ENCODE data around the gene P2RX1. TPM values are rescaled to one million over a fixed set of nuclear protein-coding genes. Genes with fewer than 3 reads are reported as not detected.

P2RX1 gene
- total RNA-seq, 1 experiment from 2014 or later: not detected

- Histone ChIP-seq H2BK12ac (ENCODE audit: insufficient read length, low read depth, low read length) (no peak overlapping the region), H2AK5ac (ENCODE audit: insufficient read length, low read length) (no peak overlapping the region), H2BK5ac (ENCODE audit: insufficient read length, low read length) (no peak overlapping the region), H3T11ph (ENCODE audit: low read length) (no peak overlapping the region), H3K27me3 (ENCODE audit: insufficient read depth, low read length) (no peaks in the 10 kb centered on the region; the same call in 1 of the 2 replicates), H3K18ac (ENCODE audit: insufficient read length, low read depth, low read length) (no peak overlapping the region), H3K4me1 (ENCODE audit: insufficient read depth, low read length) (peaks cover 2% of the 10 kb centered on the region; the same call in 1 of the 2 replicates), H2AFZ (ENCODE audit: low read length) (no peak overlapping the region), H3K4ac (ENCODE audit: low read depth, low read length) (no peak overlapping the region), H3K9me3 (ENCODE audit: control insufficient read depth, low read depth, low read length) (no peaks in the 10 kb centered on the region), H3K9ac (ENCODE audit: extremely low read depth, insufficient read length, low read length) (no peak overlapping the region), H2BK15ac (ENCODE audit: low read depth, low read length) (no peak overlapping the region), H3K79me2 (ENCODE audit: insufficient read depth, low read length) (no peaks in the 10 kb centered on the region), H4K91ac (ENCODE audit: insufficient read length, low read depth, low read length) (no peak overlapping the region), H3K27ac (ENCODE audit: insufficient read length, low read depth, low read length) (no peak overlapping the region), H3K4me2 (ENCODE audit: insufficient read depth, insufficient read length, low read length) (peak overlapping the region; percentile 3), H2BK120ac (ENCODE audit: low read depth, low read length, poor library complexity, severe bottlenecking) (no peak overlapping the region), H3K56ac (ENCODE audit: insufficient read length, low read depth, low read length) (no peak overlapping the region), H4K5ac (ENCODE audit: insufficient read length, low read depth, low read length) (no peak overlapping the region), H4K20me1 (ENCODE audit: control insufficient read depth, insufficient read depth, insufficient read length) (no peaks in the 10 kb centered on the region), H3K23me2 (ENCODE audit: insufficient read length, low read depth, low read length, poor library complexity, severe bottlenecking) (peaks cover 6% of the 10 kb centered on the region), H2BK20ac (ENCODE audit: low read depth, low read length, poor library complexity, severe bottlenecking) (no peak overlapping the region), H3K79me1 (ENCODE audit: insufficient read depth, low read depth, low read length, poor library complexity, severe bottlenecking) (no peaks in the 10 kb centered on the region), H4K8ac (replicated peaks; ENCODE audit: insufficient read length, low read depth, low read length) (no peak overlapping the region), H3K14ac (ENCODE audit: insufficient read depth, low read length) (no peak overlapping the region), H3K23ac (ENCODE audit: insufficient read length, low read depth, low read length) (no peak overlapping the region)
- H3K27ac Mint-ChIP-seq: peak overlapping the region in 2 of 3 experiments; percentile 35 to 86; a peak in 3 of 7 replicates
- no CpG with 5 or more reads among the region's 7 CpGs for WGBS (ENCODE audit: extremely low coverage, insufficient read length, low lambda C conversion rate)
- no peaks in the 10 kb centered on the region for H3K9me3 Mint-ChIP-seq
- H3K4me3 Mint-ChIP-seq: peak overlapping the region; percentile 68 to 80
- peaks cover 27 to 34% of the 10 kb centered on the region in 2 experiments for H3K4me1 Mint-ChIP-seq
- TF ChIP-seq, protein P1, sequence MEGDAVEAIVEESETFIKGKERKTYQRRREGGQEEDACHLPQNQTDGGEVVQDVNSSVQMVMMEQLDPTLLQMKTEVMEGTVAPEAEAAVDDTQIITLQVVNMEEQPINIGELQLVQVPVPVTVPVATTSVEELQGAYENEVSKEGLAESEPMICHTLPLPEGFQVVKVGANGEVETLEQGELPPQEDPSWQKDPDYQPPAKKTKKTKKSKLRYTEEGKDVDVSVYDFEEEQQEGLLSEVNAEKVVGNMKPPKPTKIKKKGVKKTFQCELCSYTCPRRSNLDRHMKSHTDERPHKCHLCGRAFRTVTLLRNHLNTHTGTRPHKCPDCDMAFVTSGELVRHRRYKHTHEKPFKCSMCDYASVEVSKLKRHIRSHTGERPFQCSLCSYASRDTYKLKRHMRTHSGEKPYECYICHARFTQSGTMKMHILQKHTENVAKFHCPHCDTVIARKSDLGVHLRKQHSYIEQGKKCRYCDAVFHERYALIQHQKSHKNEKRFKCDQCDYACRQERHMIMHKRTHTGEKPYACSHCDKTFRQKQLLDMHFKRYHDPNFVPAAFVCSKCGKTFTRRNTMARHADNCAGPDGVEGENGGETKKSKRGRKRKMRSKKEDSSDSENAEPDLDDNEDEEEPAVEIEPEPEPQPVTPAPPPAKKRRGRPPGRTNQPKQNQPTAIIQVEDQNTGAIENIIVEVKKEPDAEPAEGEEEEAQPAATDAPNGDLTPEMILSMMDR (conservative IDR thresholded peaks at IDR 0.05): no peak
- H3K36me3 Mint-ChIP-seq (ENCODE audit: insufficient read depth in 1 of 3, low read depth in 3 of 3): no peaks in the 10 kb centered on the region
- no peak for DNase-seq
- H3K27me3 Mint-ChIP-seq (ENCODE audit: low read depth): peaks cover 12% of the 10 kb centered on the region
Observed at GRCh38 chr17:3893720-3894116, 22.5 kb downstream of the P2RX1 start.
